IMR-90 (cell line): ENCODE measurements around the gene RNF225. TPM values are rescaled to one million over a fixed set of nuclear protein-coding genes. Genes with fewer than 3 reads are reported as not detected.

Experiments
- ATAC-seq: fragments of 200-7000 bp; cut with Tn5 transposase; 2 replicates; pipeline ENCODE4 v1.9.1; 2020; ENCODE audit warnings: low read depth, mild to moderate bottlenecking, moderate library complexity
- BruUV-seq: library from RNA; stranded (reverse); fragments of 400-500 nt; replicated peaks from 2 replicates; lab custom pipeline; 2021; lab: Mats Ljungman, UMichigan
- CTCF ChIA-PET: fragments of 300-600 bp; formaldehyde crosslinking; extraction: SDS; loops from one replicate; lab custom pipeline; 2021; ENCODE audit warnings: antibody characterized with exemption; lab: Yijun Ruan, JAX
- POLR2A ChIA-PET: fragments of 300-600 bp; sonication (Branson Sonifier 250); formaldehyde crosslinking; loops from one replicate; lab custom pipeline; 2022; ENCODE audit warnings: antibody characterized with exemption; ENCODE audit not compliant: unreplicated experiment; lab: Charles Lee
- DNase-seq: peaks from one replicate; pipeline ENCODE4 v3.0.0; 2013
- H2AFZ ChIP-seq: replicated peaks from 2 replicates; pipeline ENCODE3; 2013; ENCODE audit warnings: low read length, mild to moderate bottlenecking; ENCODE audit not compliant: poor library complexity
- H2AK5ac ChIP-seq: 2 replicates; pipeline ENCODE4 v1.6.1; 2013; ENCODE audit warnings: low read depth, low read length, inconsistent platforms
- H2AK9ac ChIP-seq: replicated peaks from 2 replicates; pipeline ENCODE3; 2013; ENCODE audit warnings: mild to moderate bottlenecking, low read depth, low read length, moderate library complexity; ENCODE audit not compliant: poor library complexity
- H2BK120ac ChIP-seq: 2 replicates; pipeline ENCODE4 v1.6.1; 2013; ENCODE audit warnings: low read depth, low read length, inconsistent platforms
- H2BK15ac ChIP-seq: 3 replicates; pipeline ENCODE4 v1.6.1; 2013; ENCODE audit warnings: low read depth, low read length, inconsistent platforms
- H2BK20ac ChIP-seq: 2 replicates; pipeline ENCODE4 v1.6.1; 2013; ENCODE audit warnings: low read depth, mild to moderate bottlenecking, inconsistent platforms, low read length, moderate library complexity
- H2BK5ac ChIP-seq: 2 replicates; pipeline ENCODE4 v1.6.1; 2013; ENCODE audit warnings: mild to moderate bottlenecking, low read depth, low read length, inconsistent platforms; ENCODE audit not compliant: poor library complexity, severe bottlenecking
- H3K14ac ChIP-seq: replicated peaks from 2 replicates; pipeline ENCODE4 v1.6.1; 2013; ENCODE audit warnings: low read depth, low read length, inconsistent platforms
- H3K18ac ChIP-seq: 2 replicates; pipeline ENCODE4 v1.6.1; 2013; ENCODE audit warnings: low read depth, low read length, control low read depth
- H3K23ac ChIP-seq: 2 replicates; pipeline ENCODE4 v1.6.1; 2013; ENCODE audit warnings: low read depth, low read length, inconsistent platforms
- H3K27ac ChIP-seq: 2 replicates; pipeline ENCODE4 v1.5.1; 2013; ENCODE audit warnings: mild to moderate bottlenecking, control low read depth, low read length; ENCODE audit not compliant: insufficient read depth
- H3K27me3 ChIP-seq: 2 replicates; pipeline ENCODE4 v1.6.1; 2013; ENCODE audit warnings: low read length; ENCODE audit not compliant: control insufficient read depth, insufficient read depth
- H3K36me3 ChIP-seq: 2 replicates; pipeline ENCODE4 v1.6.1; 2013; ENCODE audit warnings: low read length, mixed read lengths; ENCODE audit not compliant: control insufficient read depth, insufficient read depth
- H3K4ac ChIP-seq: 2 replicates; pipeline ENCODE4 v1.6.1; 2013; ENCODE audit warnings: low read depth, low read length, inconsistent platforms
- H3K4me1 ChIP-seq: 2 replicates; pipeline ENCODE4 v1.6.1; 2013; ENCODE audit warnings: low read length, mixed read lengths; ENCODE audit not compliant: control insufficient read depth, insufficient read depth
- H3K4me2 ChIP-seq: 2 replicates; pipeline ENCODE4 v1.6.1; 2013; ENCODE audit warnings: low read depth, mild to moderate bottlenecking, control low read depth, low read length, moderate library complexity
- H3K4me3 ChIP-seq: 2 replicates; pipeline ENCODE4 v1.5.1; 2013; ENCODE audit warnings: low read depth, mild to moderate bottlenecking, control low read depth, low read length, moderate library complexity; ENCODE audit not compliant: insufficient read depth
- H3K56ac ChIP-seq: 2 replicates; pipeline ENCODE4 v1.6.1; 2013; ENCODE audit warnings: low read length, inconsistent platforms; ENCODE audit not compliant: insufficient read depth; ENCODE audit errors: extremely low read depth
- H3K79me1 ChIP-seq, 2 experiments: 2 replicates each; pipeline ENCODE4 v1.6.1; 2013; ENCODE audit warnings: low read length in 2 of 2, inconsistent platforms in 1 of 2, low read depth in 1 of 2
- H3K9ac ChIP-seq: 2 replicates; pipeline ENCODE4 v1.6.1; 2013; ENCODE audit warnings: low read depth, low read length, control low read depth
- H3K9me1 ChIP-seq: 2 replicates; pipeline ENCODE4 v1.6.1; 2013; ENCODE audit warnings: low read length, inconsistent platforms; ENCODE audit not compliant: insufficient read depth
- H3K9me3 ChIP-seq: 2 replicates; pipeline ENCODE4 v1.6.1; 2013; ENCODE audit warnings: low read length; ENCODE audit not compliant: control insufficient read depth, insufficient read depth
- H4K20me1 ChIP-seq: 2 replicates; pipeline ENCODE4 v1.6.1; 2013; ENCODE audit warnings: low read length, inconsistent platforms; ENCODE audit not compliant: insufficient read depth
- H4K5ac ChIP-seq: 2 replicates; pipeline ENCODE4 v1.6.1; 2013; ENCODE audit warnings: mild to moderate bottlenecking, low read depth, low read length, control low read depth
- H4K8ac ChIP-seq, 2 experiments: 2 replicates each; pipeline ENCODE4 v1.6.1; 2013; ENCODE audit warnings: low read depth in 2 of 2, low read length in 2 of 2, control low read depth in 1 of 2, inconsistent platforms in 1 of 2
- H4K91ac ChIP-seq: 2 replicates; pipeline ENCODE4 v1.6.1; 2013; ENCODE audit warnings: low read depth, low read length, inconsistent platforms; ENCODE audit not compliant: insufficient read depth
- BHLHE40 ChIP-seq: fragments of 150-350 bp; IDR thresholded peaks from 2 replicates; pipeline ENCODE4 v1.6.1; 2016; ENCODE audit warnings: mild to moderate bottlenecking, low read depth, low read length
- CEBPB ChIP-seq: IDR thresholded peaks from 2 replicates; pipeline ENCODE4 v1.6.1; 2012; ENCODE audit warnings: low read depth, low read length, improper control_type of control experiment
- CHD1 ChIP-seq: IDR thresholded peaks from 2 replicates; pipeline ENCODE4 v1.6.1; 2012; ENCODE audit warnings: low read depth, low read length, improper control_type of control experiment
- CTCF ChIP-seq: conservative IDR thresholded peaks from 2 replicates; pipeline ENCODE4 v1.5.1; 2012; ENCODE audit warnings: mild to moderate bottlenecking, low read depth, low read length, improper control_type of control experiment
- ELK1 ChIP-seq: fragments of 150-350 bp; IDR thresholded peaks from 2 replicates; pipeline ENCODE4 v1.6.1; 2016; ENCODE audit warnings: low read depth, mild to moderate bottlenecking, low read length, moderate library complexity, borderline replicate concordance
- MAFK ChIP-seq: IDR thresholded peaks from 2 replicates; pipeline ENCODE4 v1.6.1; 2012; ENCODE audit warnings: low read depth, low read length, improper control_type of control experiment
- MAZ ChIP-seq: IDR thresholded peaks from 2 replicates; pipeline ENCODE4 v1.6.1; 2012; ENCODE audit warnings: low read depth, mild to moderate bottlenecking, low read length, improper control_type of control experiment, moderate library complexity, borderline replicate concordance
- MXI1 ChIP-seq: IDR thresholded peaks from 2 replicates; pipeline ENCODE4 v1.6.1; 2012; ENCODE audit warnings: low read depth, mild to moderate bottlenecking, low read length, moderate library complexity, borderline replicate concordance
- NFE2L2 ChIP-seq: fragments of 150-350 bp; IDR thresholded peaks from 2 replicates; pipeline ENCODE4 v1.6.1; 2016; ENCODE audit warnings: low read depth, mild to moderate bottlenecking, low read length
- POLR2A ChIP-seq: IDR thresholded peaks from 2 replicates; pipeline ENCODE4 v1.6.1; 2012; ENCODE audit warnings: mild to moderate bottlenecking, low read depth, low read length
- RCOR1 ChIP-seq: IDR thresholded peaks from 2 replicates; pipeline ENCODE4 v1.6.1; 2012; ENCODE audit warnings: mild to moderate bottlenecking, low read length, improper control_type of control experiment; ENCODE audit not compliant: insufficient replicate concordance
- RFX5 ChIP-seq: IDR thresholded peaks from 2 replicates; pipeline ENCODE4 v1.8.0; 2012; ENCODE audit warnings: low read depth, mild to moderate bottlenecking, low read length, moderate library complexity
- SMC3 ChIP-seq: fragments of 150-350 bp; IDR thresholded peaks from 2 replicates; pipeline ENCODE4 v1.6.1; 2016; ENCODE audit warnings: low read depth, mild to moderate bottlenecking, antibody characterized with exemption, low read length, moderate library complexity
- USF2 ChIP-seq: fragments of 150-350 bp; IDR thresholded peaks from 2 replicates; pipeline ENCODE4 v1.6.1; 2017; ENCODE audit warnings: mild to moderate bottlenecking, antibody characterized with exemption, low read length, low read depth
- WGBS, 2 experiments: methylation state at CpG; one replicate each; pipeline versions ENCODE4 v1.1.5 to v1.1.7; 2013; ENCODE audit warnings: missing lambda C conversion rate in 2 of 2; ENCODE audit not compliant: insufficient read length in 1 of 2; ENCODE audit errors: extremely low coverage in 2 of 2; 5-methylcytosine and 5-hydroxymethylcytosine counted together
- dilution Hi-C: fragments of 300-500 bp; cut with HindIII; formaldehyde crosslinking; loops from one replicate; pipeline ENCODE4 v1.14.3; 2018; ENCODE audit warnings: low sequenced_read_pairs; ENCODE audit not compliant: unreplicated experiment
- in situ Hi-C: fragments of 300-500 bp; cut with MboI; formaldehyde crosslinking; loops from 3 replicates; pipeline ENCODE4 v1.14.3; 2019; ENCODE audit warnings: low sequenced_read_pairs, inconsistent platforms, mixed read lengths
- intact Hi-C: fragments of 100-400 bp; cut with micrococcal nuclease; formaldehyde crosslinking; loops from 2 replicates; pipeline ENCODE4 v1.10.0; 2022
- polyA plus RNA-seq, 3 experiments: library from polyadenylated mRNA; depleted of rRNA; stranded (reverse); fragments of >200 nt; gene quantifications; 2 replicates each; pipeline ENCODE4 v1.2.3, GENCODE V29; 2012; ENCODE audit warnings: low replicate concordance in 1 of 3
- total RNA-seq: library from RNA; depleted of rRNA; stranded (reverse); fragments of >200 nt; gene quantifications from 2 replicates; pipeline ENCODE4 v1.2.3, GENCODE V29; 2012

The RNF225 gene
- total and polyA plus RNA-seq, 2 of the 4 experiments (the other 2 are of a cell fraction) = 0.10 TPM; not detected in 1

- ATAC-seq (peak; percentile 91), DNase-seq (peak; percentile 99)
- H3K56ac ChIP-seq = peak within 1 kb of the TSS; percentile 92
- H3K14ac ChIP-seq = peak within 1 kb of the TSS; percentile 92
- in situ Hi-C loops = no loop called here
- peak within 1 kb of the TSS; percentile 87 for H2BK5ac ChIP-seq
- peak within 1 kb of the TSS; percentile 86 for H3K27ac ChIP-seq
- peak within 1 kb of the TSS; percentile 95 for H2AK5ac ChIP-seq
- H2BK15ac ChIP-seq = no peak within 1 kb of the TSS
- dilution Hi-C loops = no loop called here
- peak within 1 kb of the TSS; percentile 90 for H3K4ac ChIP-seq
- peak within 1 kb of the TSS; percentile 38 for H3K18ac ChIP-seq
- H4K20me1 ChIP-seq = peaks cover 32% of the 10 kb centered on the region
- H3K79me1 ChIP-seq = peaks cover 15 to 55% of the 10 kb centered on the region in 2 experiments; a peak in 3 of 4 replicates
- H3K4me1 ChIP-seq = peaks cover 12% of the 10 kb centered on the region
- peak within 1 kb of the TSS; percentile 92 for H4K91ac ChIP-seq
- CTCF ChIA-PET = no interaction called here
- no peaks in the 10 kb centered on the region for H3K9me3 ChIP-seq
- intact Hi-C loops = loop anchor here (1.0 kb wide), 1 partner anchor 113 kb away; no protein-coding TSS in a partner anchor
- peak within 1 kb of the TSS; percentile 93 for H3K9ac ChIP-seq
- no peak within 1 kb of the TSS for H2BK20ac ChIP-seq
- peak within 1 kb of the TSS; percentile 52 for H2BK120ac ChIP-seq
- H3K36me3 ChIP-seq = peaks cover 5% of the 10 kb centered on the region
- H3K23ac ChIP-seq = peak within 1 kb of the TSS; percentile 97
- H3K9me1 ChIP-seq = peaks cover 21% of the 10 kb centered on the region
- peak within 1 kb of the TSS; percentile 61 for H3K4me3 ChIP-seq
- H3K27me3 ChIP-seq = no peaks in the 10 kb centered on the region
- WGBS, 2 experiments = 0% methylated on average over 31 of the region's 64 CpGs; no CpG with 5 or more reads in 1 of the 2 experiments
- peak within 1 kb of the TSS; percentile 97 for H3K4me2 ChIP-seq
- H2AK9ac ChIP-seq = peak within 1 kb of the TSS; percentile 100
- H2AFZ ChIP-seq = peak within 1 kb of the TSS; percentile 96
- peak within 1 kb of the TSS; percentile 93 to 96 for H4K8ac ChIP-seq
- peak; percentile 88 for TF ChIP-seq CEBPB
- no peak for TF ChIP-seq NFE2L2
- no peak for TF ChIP-seq RCOR1
- peak; percentile 73; the same call in 1 of the 2 replicates for TF ChIP-seq CHD1
- no peak for TF ChIP-seq SMC3
- no peak for TF ChIP-seq MAFK
- TF ChIP-seq MAZ = peak; percentile 8; the same call in 1 of the 2 replicates
- no peak for TF ChIP-seq ELK1
- TF ChIP-seq MXI1 = peak; percentile 99
- TF ChIP-seq BHLHE40 = peak; percentile 83
- peak; percentile 81 for TF ChIP-seq USF2
- TF ChIP-seq RFX5 = no peak
- peak; percentile 99 for TF ChIP-seq POLR2A
- no peak for TF ChIP-seq CTCF
- no TSS peak for BruUV-seq
- peak within 1 kb of the TSS; percentile 70 for H4K5ac ChIP-seq
- POLR2A ChIA-PET = no interaction called here
Measured at GRCh38 chr19:58386576-58387337, 8.7 kb upstream of the RNF225 start, which contains the start of gene RPS5. Gene RPS5, plus strand, starts transcription at chr19:58387269. Its CDS starts 869 bp downstream, at chr19:58388138.
